Esophagus squamous epithelium (tissue), 4 donors: ENCODE data around the gene PTK7.

Experiments
- CTCF ChIP-seq, 6 experiments: fragments of 450-650 bp in 4 of 6; fragments of 200-600 bp in 2 of 6; sonication (generic) in 2 of 6; IDR thresholded peaks; one replicate each; pipeline ENCODE4 v1.5.1; 2016 to 2019; ENCODE audit warnings: antibody characterized with exemption in 6 of 6, mild to moderate bottlenecking in 4 of 6, moderate library complexity in 4 of 6
- POLR2A ChIP-seq, 4 donors: fragments of 450-650 bp; IDR thresholded peaks; one replicate each; pipeline ENCODE4 v1.6.1; 2017; ENCODE audit warnings: antibody characterized with exemption in 4 of 4, mild to moderate bottlenecking in 4 of 4, moderate library complexity in 3 of 4

- no peak for TF ChIP-seq CTCF (IDR thresholded peaks at IDR 0.05)
- no peak for TF ChIP-seq POLR2A (IDR thresholded peaks at IDR 0.05)
These were observed 128.4 kb downstream of the PTK7 start for GRCh38 chr6:43204271-43205105.
